Panc1 (cell line): ENCODE measurements around the gene FGR.

ENCODE experiments used
- POLR2AphosphoS5 ChIP-seq: IDR thresholded peaks from 2 replicates; pipeline ENCODE4 v1.6.1; 2012; ENCODE audit warnings: mild to moderate bottlenecking, low read depth, low read length, moderate library complexity
- TCF7L2 ChIP-seq: IDR thresholded peaks from 2 replicates; pipeline ENCODE4 v1.6.1; 2011; ENCODE audit warnings: mild to moderate bottlenecking, low read depth, low read length, inconsistent platforms
- TF ChIP-seq, protein P1 (sequence below), 2 experiments: IDR thresholded peaks; 2 replicates each; pipeline ENCODE4 v1.6.1; 2011 to 2012; ENCODE audit warnings: low read depth in 2 of 2, control low read depth in 1 of 2, low read length in 1 of 2, mild to moderate bottlenecking in 1 of 2, moderate library complexity in 1 of 2; ENCODE audit not compliant: insufficient read depth in 1 of 2
- TF ChIP-seq, protein P2 (sequence below): fragments of 450-650 bp; IDR thresholded peaks from 2 replicates; pipeline ENCODE4 v1.5.1; 2017; ENCODE audit warnings: mild to moderate bottlenecking

DNA sequence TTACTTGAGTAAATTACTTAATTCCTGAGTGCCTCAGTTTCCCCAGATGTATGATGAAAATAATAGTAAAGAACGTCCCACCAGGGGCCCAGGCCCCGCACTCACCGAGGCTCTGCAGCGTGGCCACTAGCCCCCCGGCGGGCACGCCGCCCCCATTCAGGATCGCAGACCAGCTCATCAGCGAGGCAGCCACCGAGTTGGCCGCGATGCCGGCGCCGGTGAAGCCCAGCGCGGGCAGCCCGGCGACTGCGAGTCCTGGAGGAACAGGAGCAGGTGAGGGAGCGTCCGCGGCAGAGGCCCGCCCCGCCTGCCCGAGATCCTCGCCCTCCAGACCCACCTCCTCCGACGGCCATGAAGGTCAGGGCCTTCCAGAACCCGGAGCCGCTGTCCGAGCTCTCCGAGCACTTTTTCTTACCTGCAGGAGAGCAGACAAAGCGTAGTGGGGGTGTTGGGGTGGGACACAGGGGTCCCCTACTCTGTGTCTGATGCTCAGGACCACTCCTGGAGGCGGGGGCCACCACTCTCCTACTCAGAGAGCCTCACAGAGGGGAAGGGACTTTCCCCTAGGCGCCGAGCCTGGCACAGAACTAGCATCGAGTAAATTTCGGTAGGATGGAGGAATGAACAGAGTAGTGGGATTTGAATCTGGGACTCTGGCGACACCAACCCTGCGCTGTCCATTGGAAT lies 33.3 kb upstream of the FGR start:
- TF ChIP-seq, protein P1, sequence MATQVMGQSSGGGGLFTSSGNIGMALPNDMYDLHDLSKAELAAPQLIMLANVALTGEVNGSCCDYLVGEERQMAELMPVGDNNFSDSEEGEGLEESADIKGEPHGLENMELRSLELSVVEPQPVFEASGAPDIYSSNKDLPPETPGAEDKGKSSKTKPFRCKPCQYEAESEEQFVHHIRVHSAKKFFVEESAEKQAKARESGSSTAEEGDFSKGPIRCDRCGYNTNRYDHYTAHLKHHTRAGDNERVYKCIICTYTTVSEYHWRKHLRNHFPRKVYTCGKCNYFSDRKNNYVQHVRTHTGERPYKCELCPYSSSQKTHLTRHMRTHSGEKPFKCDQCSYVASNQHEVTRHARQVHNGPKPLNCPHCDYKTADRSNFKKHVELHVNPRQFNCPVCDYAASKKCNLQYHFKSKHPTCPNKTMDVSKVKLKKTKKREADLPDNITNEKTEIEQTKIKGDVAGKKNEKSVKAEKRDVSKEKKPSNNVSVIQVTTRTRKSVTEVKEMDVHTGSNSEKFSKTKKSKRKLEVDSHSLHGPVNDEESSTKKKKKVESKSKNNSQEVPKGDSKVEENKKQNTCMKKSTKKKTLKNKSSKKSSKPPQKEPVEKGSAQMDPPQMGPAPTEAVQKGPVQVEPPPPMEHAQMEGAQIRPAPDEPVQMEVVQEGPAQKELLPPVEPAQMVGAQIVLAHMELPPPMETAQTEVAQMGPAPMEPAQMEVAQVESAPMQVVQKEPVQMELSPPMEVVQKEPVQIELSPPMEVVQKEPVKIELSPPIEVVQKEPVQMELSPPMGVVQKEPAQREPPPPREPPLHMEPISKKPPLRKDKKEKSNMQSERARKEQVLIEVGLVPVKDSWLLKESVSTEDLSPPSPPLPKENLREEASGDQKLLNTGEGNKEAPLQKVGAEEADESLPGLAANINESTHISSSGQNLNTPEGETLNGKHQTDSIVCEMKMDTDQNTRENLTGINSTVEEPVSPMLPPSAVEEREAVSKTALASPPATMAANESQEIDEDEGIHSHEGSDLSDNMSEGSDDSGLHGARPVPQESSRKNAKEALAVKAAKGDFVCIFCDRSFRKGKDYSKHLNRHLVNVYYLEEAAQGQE (IDR thresholded peaks at IDR 0.05; ENCODE audit: insufficient read depth in 1 of 2, low read depth in 2 of 2, low read length in 1 of 2) = no peak
- TF ChIP-seq, protein P2, sequence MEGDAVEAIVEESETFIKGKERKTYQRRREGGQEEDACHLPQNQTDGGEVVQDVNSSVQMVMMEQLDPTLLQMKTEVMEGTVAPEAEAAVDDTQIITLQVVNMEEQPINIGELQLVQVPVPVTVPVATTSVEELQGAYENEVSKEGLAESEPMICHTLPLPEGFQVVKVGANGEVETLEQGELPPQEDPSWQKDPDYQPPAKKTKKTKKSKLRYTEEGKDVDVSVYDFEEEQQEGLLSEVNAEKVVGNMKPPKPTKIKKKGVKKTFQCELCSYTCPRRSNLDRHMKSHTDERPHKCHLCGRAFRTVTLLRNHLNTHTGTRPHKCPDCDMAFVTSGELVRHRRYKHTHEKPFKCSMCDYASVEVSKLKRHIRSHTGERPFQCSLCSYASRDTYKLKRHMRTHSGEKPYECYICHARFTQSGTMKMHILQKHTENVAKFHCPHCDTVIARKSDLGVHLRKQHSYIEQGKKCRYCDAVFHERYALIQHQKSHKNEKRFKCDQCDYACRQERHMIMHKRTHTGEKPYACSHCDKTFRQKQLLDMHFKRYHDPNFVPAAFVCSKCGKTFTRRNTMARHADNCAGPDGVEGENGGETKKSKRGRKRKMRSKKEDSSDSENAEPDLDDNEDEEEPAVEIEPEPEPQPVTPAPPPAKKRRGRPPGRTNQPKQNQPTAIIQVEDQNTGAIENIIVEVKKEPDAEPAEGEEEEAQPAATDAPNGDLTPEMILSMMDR = no peak
- TF ChIP-seq POLR2AphosphoS5 (no peak), TCF7L2 (no peak)
